ENCODE measurements around the gene CACNA2D1.

DNA sequence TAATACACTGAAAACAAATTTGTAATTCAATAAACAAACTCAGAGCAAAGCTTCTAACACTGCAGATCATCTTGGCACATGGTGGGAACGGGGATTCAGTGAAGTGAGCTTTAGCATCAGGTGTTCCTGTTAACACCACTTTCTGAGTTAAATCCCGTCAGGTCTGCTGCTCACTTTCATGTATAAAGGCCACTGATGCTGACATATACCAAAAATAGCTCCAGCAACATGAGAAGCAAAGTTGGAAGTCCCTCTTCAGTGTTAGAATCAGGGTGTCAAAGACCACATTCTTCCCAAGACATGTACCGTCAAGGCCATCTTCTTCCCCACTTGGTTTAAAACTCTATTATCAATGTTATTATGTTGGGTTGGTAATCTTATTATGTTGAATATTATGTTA lies 11.7 kb upstream of the CACNA2D1 start:
- TF ChIP-seq, protein P1, sequence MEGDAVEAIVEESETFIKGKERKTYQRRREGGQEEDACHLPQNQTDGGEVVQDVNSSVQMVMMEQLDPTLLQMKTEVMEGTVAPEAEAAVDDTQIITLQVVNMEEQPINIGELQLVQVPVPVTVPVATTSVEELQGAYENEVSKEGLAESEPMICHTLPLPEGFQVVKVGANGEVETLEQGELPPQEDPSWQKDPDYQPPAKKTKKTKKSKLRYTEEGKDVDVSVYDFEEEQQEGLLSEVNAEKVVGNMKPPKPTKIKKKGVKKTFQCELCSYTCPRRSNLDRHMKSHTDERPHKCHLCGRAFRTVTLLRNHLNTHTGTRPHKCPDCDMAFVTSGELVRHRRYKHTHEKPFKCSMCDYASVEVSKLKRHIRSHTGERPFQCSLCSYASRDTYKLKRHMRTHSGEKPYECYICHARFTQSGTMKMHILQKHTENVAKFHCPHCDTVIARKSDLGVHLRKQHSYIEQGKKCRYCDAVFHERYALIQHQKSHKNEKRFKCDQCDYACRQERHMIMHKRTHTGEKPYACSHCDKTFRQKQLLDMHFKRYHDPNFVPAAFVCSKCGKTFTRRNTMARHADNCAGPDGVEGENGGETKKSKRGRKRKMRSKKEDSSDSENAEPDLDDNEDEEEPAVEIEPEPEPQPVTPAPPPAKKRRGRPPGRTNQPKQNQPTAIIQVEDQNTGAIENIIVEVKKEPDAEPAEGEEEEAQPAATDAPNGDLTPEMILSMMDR (IDR thresholded peaks at IDR 0.05), result no peak
- TF ChIP-seq POLR2A (IDR thresholded peaks at IDR 0.05) (no peak), POLR2AphosphoS5 (IDR thresholded peaks at IDR 0.05) (no peak), EP300 (IDR thresholded peaks at IDR 0.05) (no peak)
